IPS-15b (cell line): ENCODE results near the gene PTPA.
A peak's percentile ranks its signal among the peaks of the same experiment; 100 is the strongest.

Experiments
- H3K27me3 ChIP-seq: one replicate; pipeline ENCODE4 v1.6.1; 2013; ENCODE audit warnings: low read length; ENCODE audit not compliant: control insufficient read depth, insufficient read depth
- H3K36me3 ChIP-seq: one replicate; pipeline ENCODE4 v1.6.1; 2013; ENCODE audit warnings: low read length; ENCODE audit not compliant: control insufficient read depth, insufficient read depth
- H3K4me1 ChIP-seq: one replicate; pipeline ENCODE4 v1.6.1; 2013; ENCODE audit warnings: mild to moderate bottlenecking, low read length; ENCODE audit not compliant: control insufficient read depth, insufficient read depth
- H3K4me3 ChIP-seq: one replicate; pipeline ENCODE4 v1.5.1; 2013; ENCODE audit warnings: low read depth, low read length
- H3K9ac ChIP-seq: one replicate; pipeline ENCODE4 v1.6.1; 2013; ENCODE audit warnings: low read depth, mild to moderate bottlenecking, low read length
- H3K9me3 ChIP-seq: one replicate; pipeline ENCODE4 v1.6.1; 2013; ENCODE audit warnings: mild to moderate bottlenecking, low read length; ENCODE audit not compliant: control insufficient read depth, insufficient read depth

PTPA gene

DNA sequence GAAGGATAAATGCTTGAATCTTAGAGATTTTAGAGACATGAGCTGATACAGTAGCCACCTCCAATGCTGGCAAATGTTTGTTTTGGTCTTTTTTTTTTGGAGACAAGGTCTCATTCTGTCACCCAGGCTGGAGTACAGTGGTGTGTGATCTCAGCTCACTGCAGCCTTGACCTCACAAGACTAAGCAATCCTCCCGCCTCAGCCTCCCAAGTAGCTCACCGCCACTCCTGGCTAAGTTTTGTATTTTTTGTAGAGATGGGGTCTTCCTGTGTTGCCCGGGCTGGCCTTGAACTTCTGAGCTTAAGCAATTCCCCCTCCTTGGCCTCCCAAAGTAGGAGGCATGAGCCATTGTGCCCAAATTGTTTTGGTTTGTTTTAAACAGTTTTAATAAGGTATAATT is 37.1 kb upstream of the PTPA start:
- H3K36me3 ChIP-seq = peaks cover 8% of the 10 kb centered on the region
- no peaks in the 10 kb centered on the region for H3K9me3 ChIP-seq
- no peak overlapping the region for H3K9ac ChIP-seq
- H3K27me3 ChIP-seq = no peaks in the 10 kb centered on the region
- H3K4me1 ChIP-seq = peaks cover 12% of the 10 kb centered on the region
- no peak overlapping the region for H3K4me3 ChIP-seq

DNA sequence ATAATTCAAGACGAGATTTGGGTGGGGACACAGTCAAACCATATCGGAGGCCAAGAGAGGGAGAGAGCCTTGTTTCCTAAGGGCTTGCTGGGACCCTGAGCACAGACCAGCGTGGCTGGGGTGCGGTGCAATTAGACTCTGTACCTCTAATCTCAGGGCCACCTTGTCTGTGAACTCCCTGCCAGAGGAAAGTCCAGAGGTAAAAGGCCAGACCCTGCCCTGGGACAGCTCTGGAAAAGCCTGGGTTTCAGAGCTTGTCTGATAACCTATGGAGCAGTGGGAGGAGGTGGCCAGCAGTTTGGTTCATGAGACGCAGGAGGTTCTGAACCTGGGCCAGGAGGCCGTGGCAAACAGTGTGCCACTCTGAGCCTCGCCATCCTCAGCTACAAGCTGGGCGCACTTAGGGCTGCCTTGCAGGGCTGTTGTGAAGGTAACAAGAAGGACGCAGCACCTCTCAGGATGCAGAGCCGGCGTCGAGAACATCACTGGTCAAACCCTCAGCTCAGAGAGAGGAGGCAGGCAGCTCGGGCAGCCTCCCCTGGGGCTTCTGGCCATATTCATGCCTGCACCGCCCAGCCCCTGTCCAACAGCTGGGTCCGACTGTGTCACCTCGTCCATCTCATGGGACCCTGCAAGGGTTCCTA is 35.1 kb upstream of the PTPA start:
- Histone ChIP-seq H3K9ac (no peak overlapping the region), H3K36me3 (peaks cover 3% of the 10 kb centered on the region), H3K9me3 (no peaks in the 10 kb centered on the region), H3K27me3 (no peaks in the 10 kb centered on the region), H3K4me3 (no peak overlapping the region), H3K4me1 (peaks cover 9% of the 10 kb centered on the region)

GRCh38 chr9:129076640-129077037 is 34.6 kb upstream of the PTPA start:
- Histone ChIP-seq H3K36me3 (peaks cover 3% of the 10 kb centered on the region), H3K27me3 (no peaks in the 10 kb centered on the region), H3K9ac (no peak overlapping the region), H3K4me3 (no peak overlapping the region), H3K9me3 (no peaks in the 10 kb centered on the region), H3K4me1 (peaks cover 5% of the 10 kb centered on the region)

- H3K36me3 ChIP-seq = peaks cover 3% of the 10 kb centered on the region
- H3K9ac ChIP-seq = no peak overlapping the region
- H3K27me3 ChIP-seq = no peaks in the 10 kb centered on the region
- H3K4me3 ChIP-seq = no peak overlapping the region
- H3K9me3 ChIP-seq = no peaks in the 10 kb centered on the region
- peaks cover 4% of the 10 kb centered on the region for H3K4me1 ChIP-seq
Observed at GRCh38 chr9:129077236-129077635, 34.0 kb upstream of the PTPA start.

DNA sequence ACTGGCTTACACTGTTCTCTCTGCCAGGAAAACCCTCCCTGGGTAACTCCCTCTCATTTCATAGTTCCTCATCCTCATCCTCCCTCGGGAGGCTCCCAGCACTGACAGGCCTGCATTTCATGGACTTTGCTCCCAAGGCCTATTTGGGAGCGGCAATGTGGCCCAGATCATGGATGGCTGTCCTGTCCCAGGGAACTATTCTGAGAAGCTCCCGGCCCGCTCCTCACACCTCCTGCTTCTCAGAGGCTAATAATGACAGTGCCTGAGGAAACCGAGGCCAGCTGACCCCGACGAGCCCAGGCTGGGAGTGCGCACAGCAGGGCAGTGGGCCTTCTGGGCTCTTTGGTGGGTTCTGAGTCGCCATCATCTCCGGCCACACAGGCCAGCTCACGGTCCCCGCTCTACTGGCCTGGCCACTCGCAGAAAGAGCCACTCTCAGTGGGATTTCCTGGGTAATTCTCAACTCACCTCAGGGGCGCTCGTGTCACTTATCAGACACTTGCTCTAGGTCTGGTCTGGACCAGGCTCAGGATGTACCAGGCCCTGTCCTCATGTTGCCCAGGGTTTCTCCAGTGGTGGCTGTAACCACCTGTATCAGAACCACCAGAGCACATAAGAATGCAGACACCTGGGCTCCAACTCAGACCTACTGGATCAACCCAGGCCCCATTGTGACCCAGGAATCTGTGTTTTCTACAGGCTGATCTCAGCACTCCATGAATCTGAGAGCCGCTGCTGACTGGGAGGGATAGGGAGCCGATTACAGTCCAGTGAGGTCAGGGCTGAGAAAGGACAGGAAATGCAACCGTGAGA is 32.3 kb upstream of the PTPA start:
- H3K4me3 ChIP-seq = no peak overlapping the region
- no peaks in the 10 kb centered on the region for H3K27me3 ChIP-seq
- peaks cover 5% of the 10 kb centered on the region for H3K36me3 ChIP-seq
- H3K9ac ChIP-seq = no peak overlapping the region
- H3K9me3 ChIP-seq = no peaks in the 10 kb centered on the region
- H3K4me1 ChIP-seq = peaks cover 4% of the 10 kb centered on the region

DNA sequence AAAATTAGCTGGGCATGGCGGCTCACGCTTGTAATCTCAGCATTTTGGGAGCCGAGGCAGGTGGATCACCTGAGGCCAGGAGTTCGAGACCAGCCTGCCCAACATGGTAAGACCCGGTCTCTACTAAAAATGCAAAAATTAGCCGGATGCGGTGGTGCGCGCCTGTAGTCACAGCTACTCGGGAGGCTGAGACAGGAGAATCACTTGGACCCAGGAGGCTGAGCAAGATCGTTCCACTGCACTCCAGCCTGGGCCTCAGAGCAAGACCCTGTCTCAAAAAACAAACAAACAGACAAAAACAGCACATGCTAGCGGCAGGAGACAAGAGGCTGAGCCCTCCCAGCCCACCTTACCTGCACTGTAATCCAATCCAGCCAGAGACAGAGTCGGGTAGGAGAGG is 31.4 kb upstream of the PTPA start:
- Histone ChIP-seq H3K4me3 (peak overlapping the region; percentile 89), H3K4me1 (peaks cover 4% of the 10 kb centered on the region), H3K36me3 (peaks cover 6% of the 10 kb centered on the region), H3K27me3 (no peaks in the 10 kb centered on the region), H3K9me3 (no peaks in the 10 kb centered on the region), H3K9ac (no peak overlapping the region)

DNA sequence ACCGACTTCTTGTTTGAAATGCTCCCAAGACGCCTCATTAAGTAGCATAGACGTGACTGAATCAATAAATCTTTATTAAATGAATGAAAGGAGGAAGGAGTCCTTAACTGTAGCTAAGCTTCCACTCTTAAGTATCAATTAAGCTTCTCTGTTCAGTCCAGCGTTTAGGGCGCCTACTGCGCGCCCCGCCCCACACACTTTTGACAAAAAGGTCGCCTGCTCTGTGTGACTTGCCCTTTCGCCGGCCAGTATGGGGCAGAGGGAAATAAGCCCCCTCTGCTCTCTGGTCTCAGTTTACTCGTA is 31.0 kb upstream of the PTPA start:
- H3K4me3 ChIP-seq = peak overlapping the region; percentile 89
- H3K36me3 ChIP-seq = peaks cover 11% of the 10 kb centered on the region
- H3K9me3 ChIP-seq = no peaks in the 10 kb centered on the region
- H3K9ac ChIP-seq = peak overlapping the region; percentile 8
- H3K27me3 ChIP-seq = no peaks in the 10 kb centered on the region
- H3K4me1 ChIP-seq = peaks cover 4% of the 10 kb centered on the region

DNA sequence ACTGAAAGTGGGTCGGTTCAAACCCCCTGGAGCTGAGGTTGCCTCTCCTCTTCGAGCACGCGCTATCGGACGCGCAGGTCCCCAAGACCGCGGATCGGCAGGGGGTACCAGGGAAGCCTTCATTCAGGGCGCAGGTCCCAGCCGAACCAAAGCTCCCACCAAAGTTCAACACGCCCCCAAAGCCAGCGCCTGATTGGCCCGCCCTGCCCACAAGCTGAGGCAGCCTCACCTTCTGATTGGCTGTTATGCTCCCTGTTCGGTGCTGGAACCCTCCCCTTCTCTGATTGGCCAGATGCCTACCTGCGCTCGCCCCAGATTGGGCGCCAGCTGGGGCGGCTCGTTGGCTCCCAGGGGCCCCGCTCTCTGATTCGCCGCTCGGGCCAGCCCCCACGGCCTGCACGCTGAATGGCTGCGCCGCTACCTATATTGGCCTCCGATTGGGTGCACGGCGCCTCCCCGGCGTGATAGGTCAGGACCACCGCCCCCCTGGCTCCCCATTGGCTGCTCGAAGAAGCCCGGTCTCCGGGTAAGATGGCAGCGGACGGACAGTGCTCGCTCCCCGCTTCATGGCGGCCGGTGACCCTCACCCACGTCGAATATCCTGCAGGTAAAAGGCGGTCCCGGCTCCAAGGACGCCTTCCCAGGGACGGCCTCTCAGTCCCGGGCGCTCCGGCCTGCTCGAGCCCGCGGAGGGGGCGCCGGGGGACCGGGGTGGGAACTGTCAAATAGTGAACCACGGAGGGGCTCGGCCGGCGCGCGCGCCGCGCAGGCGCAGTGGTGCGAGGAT is 30.4 kb upstream of the PTPA start, which contains the start of gene DOLPP1:
DOLPP1 (plus strand) TSS at position 511 of the 787 bp plus-strand sequence; CDS start at position 532, 21 bp downstream.
- peak within 1 kb of the TSS; percentile 94 for H3K4me3 ChIP-seq
- no peaks in the 10 kb centered on the region for H3K27me3 ChIP-seq
- peak within 1 kb of the TSS; percentile 93 for H3K9ac ChIP-seq
- H3K9me3 ChIP-seq = no peaks in the 10 kb centered on the region
- peaks cover 16% of the 10 kb centered on the region for H3K36me3 ChIP-seq
- H3K4me1 ChIP-seq = peaks cover 4% of the 10 kb centered on the region

DNA sequence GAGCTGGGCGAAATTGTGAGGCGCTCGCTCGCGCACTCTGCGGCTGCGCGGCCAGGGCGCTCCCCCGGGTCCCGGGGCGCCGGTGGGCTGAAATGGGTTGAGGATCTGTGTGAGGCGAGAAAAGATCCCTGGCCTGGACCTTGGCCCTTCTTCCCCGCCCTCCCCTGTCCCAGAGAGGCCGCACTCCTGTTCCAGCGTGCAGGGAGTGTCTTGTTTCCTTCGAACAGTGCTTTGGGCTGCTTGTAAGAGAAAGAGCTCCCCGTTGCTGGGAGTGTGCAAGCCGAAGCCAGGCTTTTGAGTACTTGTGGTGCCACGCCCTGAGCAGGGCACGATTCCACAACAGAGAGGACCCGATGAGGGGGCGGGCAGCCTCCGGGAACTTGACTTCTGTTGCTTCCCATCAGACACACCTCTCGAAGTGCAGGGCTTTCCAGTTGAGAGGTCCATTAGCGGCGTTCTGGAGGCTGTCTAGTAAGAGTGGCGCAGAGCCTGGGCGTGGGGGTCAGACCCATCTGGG is 29.8 kb upstream of the PTPA start:
- peak overlapping the region; percentile 94 for H3K4me3 ChIP-seq

DNA sequence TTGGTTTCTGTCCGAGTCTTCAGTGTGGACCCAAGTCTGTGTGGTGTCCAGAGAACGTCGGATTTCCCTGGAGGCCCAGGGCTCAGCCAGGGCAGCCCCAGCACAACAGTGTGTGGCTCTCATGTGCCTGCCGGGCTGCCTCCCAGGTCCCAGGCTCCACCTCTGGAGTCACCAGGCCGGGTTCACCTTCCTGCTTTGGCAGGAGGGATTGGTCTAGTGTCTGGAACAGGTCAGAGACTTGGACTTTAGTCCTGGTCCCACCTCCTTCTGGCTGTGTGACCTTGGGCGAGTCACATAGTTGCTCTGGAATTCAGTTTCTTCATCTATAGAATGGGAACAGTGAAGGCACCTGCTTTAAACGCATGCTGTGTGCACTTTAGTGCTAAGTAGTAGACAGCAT is 27.1 kb upstream of the PTPA start:
- Histone ChIP-seq H3K9me3 (no peaks in the 10 kb centered on the region), H3K9ac (no peak overlapping the region), H3K36me3 (peaks cover 30% of the 10 kb centered on the region), H3K27me3 (no peaks in the 10 kb centered on the region), H3K4me3 (no peak overlapping the region), H3K4me1 (peaks cover 4% of the 10 kb centered on the region)

More for the DNA sequence above, 29.8 kb upstream of the PTPA start:
- Histone ChIP-seq H3K9ac (peak overlapping the region; percentile 93), H3K27me3 (no peaks in the 10 kb centered on the region), H3K9me3 (no peaks in the 10 kb centered on the region), H3K4me1 (peaks cover 4% of the 10 kb centered on the region), H3K36me3 (peaks cover 22% of the 10 kb centered on the region)

GRCh38 chr9:129089246-129089645 is 22.0 kb upstream of the PTPA start:
- Histone ChIP-seq H3K9me3 (no peaks in the 10 kb centered on the region), H3K4me3 (no peak overlapping the region), H3K4me1 (no peaks in the 10 kb centered on the region), H3K9ac (no peak overlapping the region), H3K36me3 (peaks cover 40% of the 10 kb centered on the region), H3K27me3 (no peaks in the 10 kb centered on the region)
